Neural progenitor cell (in vitro differentiated cells): ENCODE results near the gene CREB3. TPM values are rescaled to one million over a fixed set of nuclear protein-coding genes. Genes with fewer than 3 reads are reported as not detected.

Experiments
- DNase-seq: peaks from one replicate; pipeline ENCODE4 v3.0.0-alpha.2; 2016; ENCODE audit warnings: low spot score
- H2AFZ ChIP-seq: fragments of 200-600 bp; sonication (generic); replicated peaks from 2 replicates; pipeline ENCODE4 v1.6.1; 2016; ENCODE audit warnings: antibody characterized with exemption
- H3F3A ChIP-seq: fragments of 200-600 bp; sonication (generic); 2 replicates; pipeline ENCODE4 v1.6.1; 2016; ENCODE audit warnings: antibody characterized with exemption, low read depth
- H3K27ac ChIP-seq: fragments of 200-600 bp; sonication (generic); 2 replicates; pipeline ENCODE4 v1.5.1; 2016; ENCODE audit warnings: mild to moderate bottlenecking
- H3K27me3 ChIP-seq: fragments of 200-600 bp; sonication (generic); 2 replicates; pipeline ENCODE4 v1.6.1; 2016; ENCODE audit warnings: mild to moderate bottlenecking, moderate library complexity
- H3K36me3 ChIP-seq: fragments of 200-600 bp; sonication (generic); 2 replicates; pipeline ENCODE4 v1.5.1; 2016
- H3K4me1 ChIP-seq: fragments of 200-600 bp; sonication (generic); 2 replicates; pipeline ENCODE4 v1.6.1; 2016; ENCODE audit warnings: mixed run types
- H3K4me2 ChIP-seq: fragments of 200-600 bp; sonication (generic); 2 replicates; pipeline ENCODE4 v1.6.1; 2016
- H3K4me3 ChIP-seq: fragments of 200-600 bp; sonication (generic); 2 replicates; pipeline ENCODE4 v1.5.1; 2016
- H3K79me2 ChIP-seq: fragments of 200-600 bp; sonication (generic); 2 replicates; pipeline ENCODE4 v1.6.1; 2016; ENCODE audit warnings: low read depth
- H3K9ac ChIP-seq: fragments of 200-600 bp; sonication (generic); 2 replicates; pipeline ENCODE4 v1.6.1; 2016
- H3K9me3 ChIP-seq: fragments of 200-600 bp; sonication (generic); 2 replicates; pipeline ENCODE4 v1.5.1; 2016; ENCODE audit warnings: low read depth
- H4K20me1 ChIP-seq: fragments of 200-600 bp; sonication (generic); 2 replicates; pipeline ENCODE4 v1.6.1; 2016; ENCODE audit warnings: low read depth
- H3K27ac Mint-ChIP-seq: 3 replicates; pipeline ENCODE4 v1.8.0; 2021; ENCODE audit warnings: mixed read lengths
- H3K27me3 Mint-ChIP-seq: 2 replicates; pipeline ENCODE4 v1.8.0; 2022; ENCODE audit warnings: low read depth, mild to moderate bottlenecking, inconsistent platforms, moderate library complexity, mixed read lengths; ENCODE audit not compliant: insufficient read depth
- H3K36me3 Mint-ChIP-seq: 3 replicates; pipeline ENCODE4 v1.8.0; 2021; ENCODE audit warnings: mixed read lengths
- H3K4me1 Mint-ChIP-seq: 3 replicates; pipeline ENCODE4 v1.8.0; 2021; ENCODE audit warnings: mixed read lengths
- H3K4me3 Mint-ChIP-seq: 3 replicates; pipeline ENCODE4 v1.8.0; 2021; ENCODE audit warnings: mild to moderate bottlenecking, moderate library complexity, mixed read lengths
- H3K9me3 Mint-ChIP-seq: 3 replicates; pipeline ENCODE4 v1.8.0; 2020; ENCODE audit warnings: mixed read lengths
- CTCF ChIP-seq: fragments of 200-600 bp; sonication (generic); IDR thresholded peaks from 2 replicates; pipeline ENCODE4 v1.5.1; 2017; ENCODE audit warnings: antibody characterized with exemption, mild to moderate bottlenecking
- EZH2 ChIP-seq: fragments of 200-600 bp; sonication (generic); IDR thresholded peaks from 2 replicates; pipeline ENCODE4 v1.6.1; 2017; ENCODE audit warnings: antibody characterized with exemption, mild to moderate bottlenecking, moderate library complexity
- EZH2phosphoT487 ChIP-seq: fragments of 200-600 bp; sonication (generic); IDR thresholded peaks from 2 replicates; pipeline ENCODE4 v1.6.1; 2017; ENCODE audit warnings: antibody characterized with exemption
- total RNA-seq: library from RNA; depleted of rRNA; stranded (reverse); fragments of >200 nt; gene quantifications from 2 replicates; pipeline ENCODE4 v1.2.3, GENCODE V29; 2015; ENCODE audit warnings: low replicate concordance

CREB3 gene
- total RNA-seq, 1 donor from 2014 or later, result 27.9 TPM

- no peak for TF ChIP-seq EZH2
- TF ChIP-seq CTCF, result no peak
- TF ChIP-seq EZH2phosphoT487, result no peak
- H3K4me3 ChIP-seq, result no peak overlapping the region
- no peaks in the 10 kb centered on the region for H3K36me3 ChIP-seq
- H3K9ac ChIP-seq, result no peak overlapping the region
- no peaks in the 10 kb centered on the region for H3K36me3 Mint-ChIP-seq
- H3K4me1 Mint-ChIP-seq, result peaks cover 17% of the 10 kb centered on the region
- H3F3A ChIP-seq, result peaks cover 17% of the 10 kb centered on the region
- no peaks in the 10 kb centered on the region for H3K27me3 ChIP-seq
- H3K9me3 Mint-ChIP-seq, result no peaks in the 10 kb centered on the region
- no peak overlapping the region for H3K27ac ChIP-seq
- H4K20me1 ChIP-seq, result peaks cover 40% of the 10 kb centered on the region
- peaks cover 18% of the 10 kb centered on the region for H3K4me1 ChIP-seq
- no peaks in the 10 kb centered on the region for H3K27me3 Mint-ChIP-seq
- H3K9me3 ChIP-seq, result no peaks in the 10 kb centered on the region
- H3K27ac Mint-ChIP-seq, result no peak overlapping the region
- no peak for DNase-seq
- H3K4me2 ChIP-seq, result no peak overlapping the region
- no peak overlapping the region for H2AFZ ChIP-seq
- no peaks in the 10 kb centered on the region for H3K79me2 ChIP-seq
- H3K4me3 Mint-ChIP-seq, result no peak overlapping the region
Measured at GRCh38 chr9:35771534-35771933, 39.1 kb downstream of the CREB3 start.

- TF ChIP-seq CTCF (no peak), EZH2 (no peak), EZH2phosphoT487 (no peak)
- H3K27me3 ChIP-seq, result no peaks in the 10 kb centered on the region
- no peak overlapping the region for H2AFZ ChIP-seq
- no peak overlapping the region for H3K9ac ChIP-seq
- peaks cover 18% of the 10 kb centered on the region for H3K4me1 ChIP-seq
- H3K27ac ChIP-seq, result no peak overlapping the region
- no peak for DNase-seq
- H3K27me3 Mint-ChIP-seq, result no peaks in the 10 kb centered on the region
- no peak overlapping the region for H3K27ac Mint-ChIP-seq
- H3K36me3 ChIP-seq, result no peaks in the 10 kb centered on the region
- peaks cover 18% of the 10 kb centered on the region for H3K4me1 Mint-ChIP-seq
- H3K4me3 ChIP-seq, result no peak overlapping the region
- no peaks in the 10 kb centered on the region for H3K9me3 Mint-ChIP-seq
- H3K9me3 ChIP-seq, result no peaks in the 10 kb centered on the region
- H3K4me2 ChIP-seq, result no peak overlapping the region
- peaks cover 40% of the 10 kb centered on the region for H4K20me1 ChIP-seq
- H3K36me3 Mint-ChIP-seq, result no peaks in the 10 kb centered on the region
- no peaks in the 10 kb centered on the region for H3K79me2 ChIP-seq
- H3F3A ChIP-seq, result peaks cover 17% of the 10 kb centered on the region
- no peak overlapping the region for H3K4me3 Mint-ChIP-seq
Measured at GRCh38 chr9:35771943-35772342, 39.5 kb downstream of the CREB3 start.

- peak; percentile 51 for DNase-seq
- H4K20me1 ChIP-seq, result peaks cover 27% of the 10 kb centered on the region
- H3K9me3 ChIP-seq, result no peaks in the 10 kb centered on the region
- H3K4me1 ChIP-seq, result peaks cover 18% of the 10 kb centered on the region
- H3K4me1 Mint-ChIP-seq, result peaks cover 18% of the 10 kb centered on the region
- no peaks in the 10 kb centered on the region for H3K36me3 ChIP-seq
- peak overlapping the region; percentile 20 for H3K4me3 ChIP-seq
- peaks cover 17% of the 10 kb centered on the region for H3F3A ChIP-seq
- no peaks in the 10 kb centered on the region for H3K79me2 ChIP-seq
- H3K36me3 Mint-ChIP-seq, result no peaks in the 10 kb centered on the region
- no peak overlapping the region for H3K9ac ChIP-seq
- H3K27ac Mint-ChIP-seq, result peak overlapping the region; percentile 35
- H3K27me3 ChIP-seq, result no peaks in the 10 kb centered on the region
- no peak overlapping the region for H3K4me3 Mint-ChIP-seq
- peak overlapping the region; percentile 52 for H3K4me2 ChIP-seq
- no peak overlapping the region for H2AFZ ChIP-seq
- no peaks in the 10 kb centered on the region for H3K9me3 Mint-ChIP-seq
- H3K27me3 Mint-ChIP-seq, result no peaks in the 10 kb centered on the region
- TF ChIP-seq EZH2 (no peak), EZH2phosphoT487 (no peak), CTCF (no peak)
- H3K27ac ChIP-seq, result no peak overlapping the region
Measured at GRCh38 chr9:35774907-35775635, 42.6 kb downstream of the CREB3 start.
